GM21381 (cell line): ENCODE results near the gene JAML.

ENCODE experiments used
- ATAC-seq: cut with Tn5 transposase; IDR thresholded peaks from one replicate; pipeline ENCODE4 v1.9.1; 2021; ENCODE audit warnings: mild to moderate bottlenecking, moderate library complexity; ENCODE audit not compliant: unreplicated experiment

Gene JAML

GRCh38 chr11:118240999-118241763, 16.4 kb upstream of the JAML start:
- peak; percentile 70 for ATAC-seq

GRCh38 chr11:118239509-118240205, 14.8 kb upstream of the JAML start:
- ATAC-seq, result no peak

DNA sequence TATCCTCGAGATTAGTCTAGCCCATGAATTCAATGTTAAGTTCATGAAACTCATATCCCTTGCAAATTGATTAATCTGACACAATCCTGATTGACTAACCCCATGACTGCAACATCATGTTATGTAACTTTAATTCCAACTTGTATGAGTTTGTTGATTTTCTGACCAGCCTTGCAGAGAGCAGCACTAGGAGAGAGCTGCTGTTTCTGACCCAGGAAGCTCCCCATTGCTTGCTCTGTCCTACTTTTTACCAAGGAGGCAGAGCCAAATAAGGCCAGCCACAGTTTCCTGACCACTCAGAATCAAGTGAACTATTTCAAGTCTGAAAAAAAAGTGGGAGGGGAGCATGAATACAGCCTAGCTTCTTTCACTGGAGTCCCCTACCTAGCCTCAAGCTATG, 14.1 kb upstream of the JAML start:
- ATAC-seq, result no peak

DNA sequence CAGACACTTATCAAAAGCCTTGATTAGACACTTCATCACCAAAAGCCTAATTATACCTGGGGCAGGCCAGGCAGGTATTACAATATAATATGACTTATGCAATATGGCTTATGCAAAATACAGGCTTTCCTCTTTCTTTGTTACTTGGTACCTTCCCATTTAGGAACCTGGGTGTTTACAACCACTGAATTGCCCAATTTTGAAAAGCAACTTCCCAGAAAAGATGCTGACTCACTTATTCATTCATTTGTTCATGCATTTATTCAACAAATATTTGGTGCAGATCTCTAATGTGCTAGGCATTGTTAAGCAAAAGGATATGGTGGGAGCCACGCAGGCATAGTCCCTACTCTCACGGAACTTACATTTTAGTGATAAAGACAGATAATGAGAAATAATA, 13.6 kb upstream of the JAML start:
- no peak for ATAC-seq

DNA sequence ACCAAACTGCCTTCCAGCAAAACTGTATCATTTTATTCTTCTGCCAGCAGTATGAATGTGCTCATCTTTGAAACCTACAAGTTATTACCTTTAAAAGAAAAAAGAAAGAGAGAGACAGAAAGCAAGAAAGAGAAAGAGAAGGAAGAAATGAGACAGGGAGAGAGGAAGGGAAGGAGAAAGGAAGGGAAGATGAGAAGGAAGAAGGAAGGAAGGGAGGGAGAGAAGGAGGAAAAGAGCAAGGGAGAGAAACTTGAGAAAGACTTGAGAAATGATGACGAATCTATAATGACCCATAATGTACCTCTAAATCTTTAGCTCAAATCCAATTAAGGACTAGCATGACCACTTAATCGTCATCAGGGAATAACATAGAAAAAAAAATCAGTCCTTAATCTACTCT, 11.4 kb upstream of the JAML start:
- no peak for ATAC-seq

DNA sequence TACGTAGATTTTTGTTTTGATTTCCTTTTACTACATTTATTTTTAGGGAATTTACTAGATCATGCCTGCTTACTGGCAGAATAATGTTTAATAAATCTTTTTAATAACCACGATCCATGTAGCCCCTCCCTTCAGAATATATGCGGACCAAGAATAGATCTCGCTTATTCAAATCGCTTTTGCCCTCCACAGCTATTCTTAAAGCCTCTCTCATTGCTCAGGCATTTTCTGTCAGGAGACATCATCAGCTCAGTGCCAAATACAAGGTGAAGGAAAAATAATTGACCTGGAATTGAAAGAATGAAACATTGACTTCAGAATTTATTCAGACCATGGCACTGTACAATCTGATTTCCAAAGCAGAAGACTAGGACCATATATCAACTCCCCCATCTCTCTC, 10.0 kb upstream of the JAML start:
- ATAC-seq, result no peak

- ATAC-seq, result no peak
These were observed 9.0 kb upstream of the JAML start for GRCh38 chr11:118233850-118234249.

DNA sequence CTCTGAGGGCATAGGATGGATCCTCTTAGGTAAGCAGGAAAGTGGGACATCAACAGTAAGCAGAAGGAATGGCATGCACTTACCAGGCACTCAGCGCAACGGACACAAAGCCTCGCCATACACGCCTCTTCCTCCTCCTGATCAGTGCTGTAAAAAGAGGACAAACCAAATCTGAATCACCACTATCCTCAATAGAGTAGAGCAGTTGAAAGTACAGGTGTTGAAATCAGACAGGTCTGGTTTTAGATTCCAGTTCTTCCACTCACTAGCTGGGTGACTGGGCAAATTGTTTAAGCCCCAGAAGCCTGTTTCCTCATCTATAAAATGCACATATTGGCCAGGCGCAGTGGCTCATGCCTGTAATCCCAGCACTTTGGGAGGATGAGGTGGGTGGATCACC, 8.6 kb upstream of the JAML start:
- no peak for ATAC-seq

- no peak for ATAC-seq
These were observed 7.8 kb upstream of the JAML start for GRCh38 chr11:118232659-118233058.

DNA sequence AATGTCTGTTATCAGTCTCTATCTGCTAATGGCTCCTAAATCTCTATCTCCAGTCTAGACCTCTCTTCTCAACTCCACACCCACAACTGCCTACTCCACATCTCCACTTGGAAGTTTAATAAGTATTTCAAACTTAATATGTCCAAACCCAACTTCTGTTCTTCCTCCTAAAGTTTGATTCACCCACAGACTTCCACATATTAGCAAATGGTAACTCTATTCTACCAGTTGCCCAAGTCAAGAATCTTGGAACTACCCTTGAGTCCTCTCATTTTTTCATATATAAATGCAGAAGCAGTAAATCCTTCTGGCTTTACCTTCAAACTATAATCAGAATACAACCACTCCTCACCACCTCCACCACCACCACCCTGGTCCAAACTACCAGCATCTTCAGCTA, 6.7 kb upstream of the JAML start:
- ATAC-seq, result no peak

- no peak for ATAC-seq
These were observed 5.3 kb upstream of the JAML start for GRCh38 chr11:118230088-118230487.

DNA sequence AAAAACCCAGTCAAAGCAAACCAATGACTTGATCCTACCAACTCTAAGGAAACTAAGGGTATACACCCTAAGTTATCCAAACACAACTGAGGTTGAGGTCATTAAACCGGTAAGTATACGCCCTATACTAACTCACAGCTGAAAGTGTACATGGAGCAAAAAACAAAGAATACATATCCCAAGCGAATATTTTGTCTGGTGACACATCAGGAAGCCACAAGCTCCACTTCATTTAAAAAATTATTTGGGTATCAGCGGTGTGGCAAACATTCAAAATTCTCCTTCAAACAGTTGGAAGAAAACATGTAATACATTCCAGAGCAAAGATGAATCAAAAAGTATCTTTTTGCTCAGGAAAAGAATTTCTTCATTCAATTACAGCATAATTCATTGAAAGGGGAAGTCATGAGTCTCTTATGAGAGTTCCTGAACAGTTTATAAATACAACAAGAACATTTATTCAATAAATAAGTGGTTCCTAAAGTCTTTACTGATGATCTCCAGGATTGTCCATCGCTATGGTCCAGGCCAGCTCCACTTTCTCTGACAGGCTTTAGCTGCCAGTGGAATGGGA, 4.5 kb upstream of the JAML start:
- ATAC-seq, result no peak

DNA sequence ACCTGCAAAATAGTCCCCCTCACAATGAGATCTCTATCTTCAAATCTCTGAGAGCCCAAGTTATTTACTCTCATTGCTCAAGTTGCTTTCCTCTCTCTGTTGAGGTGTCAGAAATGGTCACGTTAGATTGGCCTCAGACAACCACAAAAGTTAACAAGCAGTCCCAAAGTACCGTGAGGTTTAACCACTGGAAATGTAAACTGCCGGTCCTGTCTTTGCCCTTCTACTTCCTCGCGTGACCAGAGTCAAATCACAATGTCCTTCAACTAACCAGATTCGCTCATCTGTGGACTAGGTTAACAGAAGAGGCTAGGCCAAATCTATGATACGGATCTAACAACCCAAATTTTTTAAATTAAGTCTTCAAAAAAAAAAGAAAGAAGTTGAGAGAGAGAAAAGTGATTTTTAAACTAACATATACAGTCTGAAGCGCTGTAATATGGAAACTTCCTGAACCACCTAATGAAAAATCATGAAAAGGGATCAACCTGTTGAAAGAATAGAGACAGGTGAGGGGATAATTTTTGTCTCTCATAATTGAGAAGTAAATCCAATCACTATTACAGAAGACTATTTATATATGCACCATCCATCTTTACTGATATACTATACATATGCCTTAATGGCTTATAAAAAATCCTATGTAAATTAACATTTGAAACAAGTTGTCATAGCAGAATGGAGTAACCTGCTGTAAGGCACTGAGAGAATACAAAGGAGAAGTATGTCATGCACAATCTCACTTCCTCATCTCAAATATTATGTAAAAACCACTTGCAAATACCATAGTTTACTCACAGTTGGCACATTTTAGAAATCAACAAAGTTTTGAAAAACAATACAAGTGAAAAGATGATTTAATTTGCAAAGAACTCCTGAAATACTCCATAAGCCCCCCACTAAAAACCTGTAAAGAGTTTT, 3.3 kb upstream of the JAML start:
- peak; percentile 66 for ATAC-seq

- no peak for ATAC-seq
These were observed 2.0 kb upstream of the JAML start for GRCh38 chr11:118226781-118227180.

GRCh38 chr11:118226296-118226695, 1.5 kb upstream of the JAML start:
- ATAC-seq, result no peak

DNA sequence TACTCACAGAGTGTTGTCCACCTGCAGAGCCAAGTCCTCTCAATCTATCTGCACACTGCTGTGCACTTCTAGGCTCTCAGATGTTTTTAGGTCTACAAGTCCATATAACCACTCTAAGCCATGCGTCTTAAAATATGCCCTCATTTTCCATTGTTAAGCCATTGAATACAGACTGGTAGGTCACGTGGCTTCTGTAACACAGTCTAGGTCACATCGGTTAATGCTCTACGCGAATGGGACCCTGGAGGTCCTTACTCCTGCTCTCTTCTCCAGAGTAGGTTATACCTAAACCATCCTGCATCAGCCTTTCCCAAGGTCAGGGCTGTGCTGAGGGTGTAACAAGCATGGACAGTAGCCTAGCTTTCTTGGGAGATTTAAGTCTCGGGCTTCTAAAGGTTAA, 819 bp downstream of the JAML start:
- no peak for ATAC-seq

GRCh38 chr11:118223570-118223969, 1.2 kb downstream of the JAML start:
- ATAC-seq, result no peak

GRCh38 chr11:118222437-118222836, 2.4 kb downstream of the JAML start:
- no peak for ATAC-seq

DNA sequence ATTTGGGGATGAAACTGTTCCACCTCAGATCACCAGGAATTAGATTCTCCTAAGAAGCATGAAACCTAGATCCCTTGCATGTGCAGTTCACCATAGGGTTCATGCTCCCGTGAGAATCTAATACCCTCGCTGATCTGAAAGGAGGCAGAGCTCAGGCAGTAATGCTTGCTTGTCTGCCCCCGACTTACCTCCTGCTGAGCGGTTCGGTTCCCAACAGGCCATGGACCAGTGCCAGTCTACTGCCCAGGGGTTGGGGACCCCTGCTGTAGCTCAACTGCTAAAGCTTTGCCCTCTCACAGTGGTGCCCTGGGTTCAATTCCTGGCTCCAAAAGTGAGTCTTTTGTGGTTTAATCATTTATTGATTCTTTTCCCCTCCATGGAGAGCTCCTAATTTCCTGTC, 3.4 kb downstream of the JAML start:
- no peak for ATAC-seq

DNA sequence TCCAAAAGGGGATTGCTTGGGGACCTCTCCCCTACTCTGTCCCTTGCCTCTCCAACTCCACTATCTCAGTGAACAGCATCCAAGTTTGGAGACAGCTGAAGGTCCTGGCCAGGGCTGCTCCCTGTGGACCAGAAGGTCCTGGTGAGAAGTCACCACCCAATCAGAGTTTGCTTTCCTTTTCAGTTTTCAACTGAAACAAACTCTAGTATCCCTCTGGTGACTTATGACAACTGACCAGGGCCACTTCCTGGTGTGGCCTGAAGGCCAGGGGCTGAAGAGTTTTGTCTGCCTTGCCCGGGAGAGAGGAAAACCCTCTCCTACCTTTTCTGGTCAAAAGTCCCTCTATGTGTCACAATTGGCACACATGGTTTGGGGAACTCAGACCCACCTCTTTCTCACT, 5.1 kb downstream of the JAML start:
- no peak for ATAC-seq

DNA sequence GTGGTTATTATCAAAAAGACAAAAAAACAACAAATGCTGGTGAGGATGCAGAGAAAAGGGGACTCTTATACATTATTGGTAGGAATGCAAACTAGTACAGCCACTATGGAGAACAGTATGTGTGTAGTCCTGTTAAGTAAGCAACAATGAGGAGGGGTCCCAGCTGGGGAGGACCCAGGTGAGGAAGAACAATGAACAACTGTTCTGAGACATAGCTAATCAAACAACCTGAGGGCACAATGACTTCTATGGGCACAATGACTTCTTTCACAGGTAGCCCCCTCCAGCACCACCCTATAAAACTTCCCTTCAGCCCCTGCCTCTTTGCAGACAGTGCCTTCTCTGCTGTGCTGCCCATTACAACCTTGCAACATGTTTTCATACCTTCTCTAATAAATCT, 5.6 kb downstream of the JAML start:
- no peak for ATAC-seq
